Prostate gland (tissue), 2 donors: ENCODE data around the gene KLF13. TPM values are rescaled to one million over a fixed set of nuclear protein-coding genes. Genes with fewer than 3 reads are reported as not detected.

Source experiments
- DNase-seq: peaks from one replicate; pipeline ENCODE4 v3.0.0-alpha.2; 2019; ENCODE audit warnings: low spot score
- H3K27ac ChIP-seq, 2 donors: fragments of 200-600 bp; sonication (generic); 2 replicates each; pipeline ENCODE4 v1.5.1; 2017 to 2019
- H3K27me3 ChIP-seq: fragments of 200-600 bp; sonication (generic); replicated peaks from 2 replicates; pipeline ENCODE4 v1.5.1; 2019; ENCODE audit not compliant: insufficient read depth
- H3K36me3 ChIP-seq, 2 donors: fragments of 200-600 bp; sonication (generic); 1 replicate in 1 of 2; 2 replicates in 1 of 2; pipeline versions ENCODE4 v1.5.1 to v1.8.1; 2017 to 2019
- H3K4me1 ChIP-seq: fragments of 200-600 bp; sonication (generic); replicated peaks from 2 replicates; pipeline ENCODE4 v1.5.1; 2019
- H3K4me3 ChIP-seq, 2 donors: fragments of 200-600 bp; sonication (generic); 2 replicates each; pipeline ENCODE4 v1.5.1; 2017 to 2019
- H3K9me3 ChIP-seq: fragments of 200-600 bp; sonication (generic); 2 replicates; pipeline ENCODE4 v1.5.1; 2017
- POLR2A ChIP-seq: fragments of 450-650 bp; IDR thresholded peaks from one replicate; pipeline ENCODE4 v1.6.1; 2016; ENCODE audit warnings: antibody characterized with exemption, mild to moderate bottlenecking
- POLR2AphosphoS5 ChIP-seq: sonication (generic); formaldehyde crosslinking; IDR thresholded peaks from one replicate; pipeline ENCODE4 v1.6.1; 2017; ENCODE audit warnings: antibody characterized with exemption
- WGBS: methylation state at CpG from one replicate; pipeline ENCODE4 v1.1.5; 2018; 5-methylcytosine and 5-hydroxymethylcytosine counted together
- intact Hi-C: fragments of 100-400 bp; cut with DNase I; formaldehyde crosslinking; loops from one replicate; pipeline ENCODE4 v1.14.2; 2022
- total RNA-seq, 2 donors: library from RNA; depleted of rRNA; stranded (reverse); fragments of >200 nt; gene quantifications; one replicate each; pipeline ENCODE4 v1.1.0, GENCODE V29; 2016
- TF ChIP-seq, protein P1 (sequence below), 4 experiments: fragments of 200-600 bp in 2 of 4; fragments of 450-650 bp in 2 of 4; sonication (generic) in 2 of 4; IDR thresholded peaks; 1 replicate in 3 of 4; 2 replicates in 1 of 4; pipeline ENCODE4 v1.5.1; 2016 to 2019; ENCODE audit warnings: antibody characterized with exemption in 4 of 4, mild to moderate bottlenecking in 2 of 4, moderate library complexity in 2 of 4

KLF13 gene
- total RNA-seq, 2 donors from 2014 or later = 16.6 to 56.5 TPM

DNA sequence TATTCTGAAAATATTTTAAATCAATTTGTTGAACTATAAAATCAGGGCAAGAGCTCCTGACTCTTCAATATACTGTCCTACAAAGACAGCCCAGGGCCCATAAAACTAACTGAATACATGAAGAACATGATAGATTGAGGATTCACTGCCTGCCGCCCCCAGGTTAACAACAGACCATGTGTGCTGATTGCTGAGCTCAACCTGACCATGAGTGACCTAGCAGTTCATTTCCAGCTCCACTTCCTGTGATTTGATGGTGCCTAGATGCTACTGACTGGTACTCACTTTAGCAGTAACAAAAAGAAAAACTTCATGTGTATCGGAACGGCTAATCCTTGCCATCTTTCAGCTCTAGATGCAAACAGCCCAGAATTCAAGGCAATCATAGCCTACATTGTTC lies 9.6 kb upstream of the KLF13 start:
- TF ChIP-seq POLR2AphosphoS5 (no peak), POLR2A (no peak)
- TF ChIP-seq, protein P1, sequence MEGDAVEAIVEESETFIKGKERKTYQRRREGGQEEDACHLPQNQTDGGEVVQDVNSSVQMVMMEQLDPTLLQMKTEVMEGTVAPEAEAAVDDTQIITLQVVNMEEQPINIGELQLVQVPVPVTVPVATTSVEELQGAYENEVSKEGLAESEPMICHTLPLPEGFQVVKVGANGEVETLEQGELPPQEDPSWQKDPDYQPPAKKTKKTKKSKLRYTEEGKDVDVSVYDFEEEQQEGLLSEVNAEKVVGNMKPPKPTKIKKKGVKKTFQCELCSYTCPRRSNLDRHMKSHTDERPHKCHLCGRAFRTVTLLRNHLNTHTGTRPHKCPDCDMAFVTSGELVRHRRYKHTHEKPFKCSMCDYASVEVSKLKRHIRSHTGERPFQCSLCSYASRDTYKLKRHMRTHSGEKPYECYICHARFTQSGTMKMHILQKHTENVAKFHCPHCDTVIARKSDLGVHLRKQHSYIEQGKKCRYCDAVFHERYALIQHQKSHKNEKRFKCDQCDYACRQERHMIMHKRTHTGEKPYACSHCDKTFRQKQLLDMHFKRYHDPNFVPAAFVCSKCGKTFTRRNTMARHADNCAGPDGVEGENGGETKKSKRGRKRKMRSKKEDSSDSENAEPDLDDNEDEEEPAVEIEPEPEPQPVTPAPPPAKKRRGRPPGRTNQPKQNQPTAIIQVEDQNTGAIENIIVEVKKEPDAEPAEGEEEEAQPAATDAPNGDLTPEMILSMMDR (IDR thresholded peaks at IDR 0.05) = no peak
- intact Hi-C loops = no loop called here
- no peaks in the 10 kb centered on the region for H3K36me3 ChIP-seq
- H3K9me3 ChIP-seq = no peaks in the 10 kb centered on the region
- WGBS = 89% methylated on average over 3 of the region's 3 CpGs
- no peaks in the 10 kb centered on the region for H3K27me3 ChIP-seq
- H3K4me3 ChIP-seq = no peak overlapping the region
- no peaks in the 10 kb centered on the region for H3K4me1 ChIP-seq
- H3K27ac ChIP-seq = no peak overlapping the region
- DNase-seq = no peak

DNA sequence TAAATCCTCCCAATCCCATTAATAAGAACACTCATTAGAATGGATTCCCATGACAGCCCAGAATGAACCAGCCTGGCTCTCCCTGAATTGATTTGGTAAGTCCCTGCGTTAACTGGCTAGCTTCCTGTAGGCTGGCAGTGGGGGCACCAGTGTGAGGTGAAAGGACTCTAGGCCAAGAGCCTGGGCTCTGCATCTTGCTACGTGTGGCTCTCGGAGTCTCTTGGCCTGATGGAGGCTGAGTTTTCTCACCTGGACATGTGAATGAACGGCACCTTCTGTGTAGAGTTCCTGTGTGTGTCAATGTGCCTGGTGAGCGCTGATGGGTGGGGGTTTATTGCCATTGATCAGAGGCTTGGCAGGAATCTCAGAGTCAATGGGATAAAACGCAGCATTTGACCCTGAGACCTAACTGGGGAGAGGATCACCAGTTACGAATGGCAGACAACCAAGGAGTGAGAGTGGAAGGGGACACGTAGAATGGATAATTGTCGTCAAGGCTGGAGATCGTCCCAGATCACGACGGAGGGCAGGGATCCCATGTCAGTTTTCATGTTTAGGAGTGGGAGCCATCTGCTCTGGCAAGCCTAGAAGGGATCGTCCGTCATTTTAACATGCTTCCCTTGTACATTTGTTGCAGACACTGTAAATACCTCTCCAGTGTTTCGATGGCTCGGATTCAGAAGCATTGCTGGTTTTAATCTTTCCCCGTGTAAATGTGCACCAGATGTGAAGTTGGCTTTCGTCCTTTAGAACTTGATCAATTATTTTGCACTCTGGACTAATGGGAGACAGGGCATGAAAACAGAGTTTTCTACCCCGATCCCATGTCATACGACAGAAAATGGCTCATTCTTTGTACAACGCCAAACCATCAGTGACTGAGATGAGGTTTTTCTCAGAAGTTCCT lies 9.0 kb upstream of the KLF13 start:
- no peaks in the 10 kb centered on the region for H3K36me3 ChIP-seq
- no peaks in the 10 kb centered on the region for H3K4me1 ChIP-seq
- H3K27me3 ChIP-seq = no peaks in the 10 kb centered on the region
- H3K4me3 ChIP-seq = no peak overlapping the region
- no peaks in the 10 kb centered on the region for H3K9me3 ChIP-seq
- 66% methylated on average over 21 of the region's 21 CpGs for WGBS
- no peak overlapping the region for H3K27ac ChIP-seq
- intact Hi-C loops = no loop called here
- no peak for DNase-seq
- TF ChIP-seq, protein P1 (IDR thresholded peaks at IDR 0.05) = no peak
- no peak for TF ChIP-seq POLR2AphosphoS5
- TF ChIP-seq POLR2A = no peak

DNA sequence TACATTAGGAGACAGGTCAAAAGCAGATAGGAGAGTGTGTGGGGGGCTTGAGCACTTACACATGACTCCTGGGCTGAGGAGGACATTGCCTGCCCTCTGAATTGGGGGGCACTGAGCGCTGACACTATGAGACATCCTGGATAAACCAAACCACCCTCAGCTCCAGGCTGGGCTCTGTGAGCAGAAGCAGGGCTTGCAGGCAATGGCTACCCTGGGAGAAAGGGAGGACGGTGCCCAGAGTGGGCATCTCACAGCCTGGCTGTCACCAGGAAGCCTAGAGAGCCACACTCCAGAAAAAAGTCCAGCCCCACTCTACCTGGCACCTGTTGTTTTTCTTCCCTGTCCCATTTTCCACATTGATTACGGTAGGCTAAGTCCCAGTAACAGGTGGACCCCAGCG lies 8.2 kb upstream of the KLF13 start:
- intact Hi-C loops = no loop called here
- H3K4me3 ChIP-seq = no peak overlapping the region
- TF ChIP-seq POLR2AphosphoS5 (no peak), POLR2A (no peak)
- TF ChIP-seq, protein P1 (IDR thresholded peaks at IDR 0.05) = no peak
- H3K36me3 ChIP-seq = no peaks in the 10 kb centered on the region
- H3K4me1 ChIP-seq = no peaks in the 10 kb centered on the region
- no peaks in the 10 kb centered on the region for H3K27me3 ChIP-seq
- no peak for DNase-seq
- no peaks in the 10 kb centered on the region for H3K9me3 ChIP-seq
- H3K27ac ChIP-seq = no peak overlapping the region
- WGBS = 95% methylated on average over 4 of the region's 4 CpGs

DNA sequence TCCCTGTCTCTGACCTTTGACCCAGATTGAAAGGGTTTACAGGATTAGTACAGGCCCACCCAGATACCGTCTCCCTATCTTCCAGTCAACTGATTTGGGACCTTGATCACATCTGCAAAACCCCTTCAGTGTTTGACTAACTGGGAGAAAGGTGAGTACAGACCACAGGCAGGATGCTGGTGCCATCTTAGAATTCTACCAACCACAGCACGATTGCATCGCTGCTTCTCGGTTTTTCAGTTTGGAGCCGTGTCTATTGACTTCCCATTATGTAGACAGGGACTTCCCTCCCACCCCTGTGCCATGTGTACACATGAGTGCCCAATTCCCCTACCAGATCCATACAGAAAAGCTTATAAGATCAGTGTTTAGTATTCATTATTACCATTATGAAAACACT lies 6.6 kb upstream of the KLF13 start:
- Histone ChIP-seq H3K27me3 (no peaks in the 10 kb centered on the region), H3K4me3 (no peak overlapping the region), H3K36me3 (no peaks in the 10 kb centered on the region), H3K9me3 (no peaks in the 10 kb centered on the region), H3K4me1 (peaks cover under 1% of the 10 kb centered on the region), H3K27ac (no peak overlapping the region)
- no peak for DNase-seq
- intact Hi-C loops = loop anchor here (10.0 kb wide), 1 partner anchor 415 kb away; the partner anchor contains the start of gene FAN1
- 79% methylated on average over 5 of the region's 5 CpGs for WGBS
- TF ChIP-seq POLR2A = no peak
- TF ChIP-seq, protein P1 (IDR thresholded peaks at IDR 0.05) = no peak
- no peak for TF ChIP-seq POLR2AphosphoS5

DNA sequence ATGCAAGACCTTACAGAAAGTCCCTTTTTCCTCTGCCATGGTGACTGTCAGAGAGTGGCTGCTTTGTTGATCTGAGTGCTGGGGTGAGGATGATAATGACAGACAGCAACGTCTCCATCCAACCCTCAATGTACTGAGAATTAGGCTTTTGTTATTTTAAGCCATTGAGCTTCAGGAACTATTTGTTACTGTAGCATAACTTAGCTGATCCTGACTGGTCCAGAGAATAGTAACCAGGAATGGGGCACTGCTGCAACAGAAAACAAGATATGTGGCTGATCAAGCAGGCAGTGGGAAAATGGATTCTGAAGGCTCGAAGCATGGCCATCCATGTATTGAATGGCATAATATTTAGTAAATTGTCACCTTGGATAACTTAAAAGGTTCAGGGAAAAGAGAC lies 5.2 kb upstream of the KLF13 start:
- Histone ChIP-seq H3K27ac (no peak overlapping the region), H3K9me3 (no peaks in the 10 kb centered on the region), H3K27me3 (no peaks in the 10 kb centered on the region), H3K36me3 (no peaks in the 10 kb centered on the region), H3K4me3 (no peak overlapping the region), H3K4me1 (peaks cover 3% of the 10 kb centered on the region)
- intact Hi-C loops = loop anchor here (10.0 kb wide), 1 partner anchor 417 kb away; the partner anchor contains the start of gene FAN1
- TF ChIP-seq POLR2A = no peak
- no peak for TF ChIP-seq POLR2AphosphoS5
- TF ChIP-seq, protein P1 (IDR thresholded peaks at IDR 0.05) = no peak
- no peak for DNase-seq
- WGBS = 96% methylated on average over 2 of the region's 2 CpGs
